ENCODE data around the gene PDE3B. TPM values are rescaled to one million over a fixed set of nuclear protein-coding genes. Genes with fewer than 3 reads are reported as not detected.

Gene PDE3B
- total and polyA plus RNA-seq, 2 experiments from 2014 or later = 6.4 to 16.9 TPM

DNA sequence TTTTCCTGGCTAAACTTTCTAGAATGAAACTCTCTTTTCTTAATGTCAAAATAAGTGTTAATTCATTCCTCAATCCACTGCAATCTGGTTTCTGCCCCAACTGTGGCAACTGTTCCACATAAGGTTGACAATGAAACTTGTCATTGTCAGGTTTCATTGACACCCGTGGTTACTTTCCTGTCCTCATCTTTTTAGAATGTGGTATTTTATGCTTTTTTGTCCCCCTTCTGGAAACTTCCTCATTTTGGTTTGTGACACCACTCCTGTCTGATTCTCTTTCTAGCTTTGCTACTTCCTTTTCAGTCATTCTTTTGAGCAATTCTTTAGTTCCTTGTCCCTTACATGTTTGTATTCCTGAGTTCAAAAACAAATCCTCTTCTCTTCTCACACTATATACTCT, 7.5 kb upstream of the PDE3B start:
- no peaks in the 10 kb centered on the region for H3K27me3 ChIP-seq
- no peak overlapping the region for H3K27ac ChIP-seq
- no peaks in the 10 kb centered on the region for H3K9me3 ChIP-seq (ENCODE audit: low read depth)
- no peak for DNase-seq (ENCODE audit: low read depth in 1 of 2, low spot score in 1 of 2)
- H3K4me1 ChIP-seq (ENCODE audit: low read depth) = no peaks in the 10 kb centered on the region
- TF ChIP-seq, protein P1, sequence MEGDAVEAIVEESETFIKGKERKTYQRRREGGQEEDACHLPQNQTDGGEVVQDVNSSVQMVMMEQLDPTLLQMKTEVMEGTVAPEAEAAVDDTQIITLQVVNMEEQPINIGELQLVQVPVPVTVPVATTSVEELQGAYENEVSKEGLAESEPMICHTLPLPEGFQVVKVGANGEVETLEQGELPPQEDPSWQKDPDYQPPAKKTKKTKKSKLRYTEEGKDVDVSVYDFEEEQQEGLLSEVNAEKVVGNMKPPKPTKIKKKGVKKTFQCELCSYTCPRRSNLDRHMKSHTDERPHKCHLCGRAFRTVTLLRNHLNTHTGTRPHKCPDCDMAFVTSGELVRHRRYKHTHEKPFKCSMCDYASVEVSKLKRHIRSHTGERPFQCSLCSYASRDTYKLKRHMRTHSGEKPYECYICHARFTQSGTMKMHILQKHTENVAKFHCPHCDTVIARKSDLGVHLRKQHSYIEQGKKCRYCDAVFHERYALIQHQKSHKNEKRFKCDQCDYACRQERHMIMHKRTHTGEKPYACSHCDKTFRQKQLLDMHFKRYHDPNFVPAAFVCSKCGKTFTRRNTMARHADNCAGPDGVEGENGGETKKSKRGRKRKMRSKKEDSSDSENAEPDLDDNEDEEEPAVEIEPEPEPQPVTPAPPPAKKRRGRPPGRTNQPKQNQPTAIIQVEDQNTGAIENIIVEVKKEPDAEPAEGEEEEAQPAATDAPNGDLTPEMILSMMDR (IDR thresholded peaks at IDR 0.05; ENCODE audit: low read depth, low read length) = no peak
- H3K36me3 ChIP-seq = no peaks in the 10 kb centered on the region
- no peak overlapping the region for H3K4me3 ChIP-seq

DNA sequence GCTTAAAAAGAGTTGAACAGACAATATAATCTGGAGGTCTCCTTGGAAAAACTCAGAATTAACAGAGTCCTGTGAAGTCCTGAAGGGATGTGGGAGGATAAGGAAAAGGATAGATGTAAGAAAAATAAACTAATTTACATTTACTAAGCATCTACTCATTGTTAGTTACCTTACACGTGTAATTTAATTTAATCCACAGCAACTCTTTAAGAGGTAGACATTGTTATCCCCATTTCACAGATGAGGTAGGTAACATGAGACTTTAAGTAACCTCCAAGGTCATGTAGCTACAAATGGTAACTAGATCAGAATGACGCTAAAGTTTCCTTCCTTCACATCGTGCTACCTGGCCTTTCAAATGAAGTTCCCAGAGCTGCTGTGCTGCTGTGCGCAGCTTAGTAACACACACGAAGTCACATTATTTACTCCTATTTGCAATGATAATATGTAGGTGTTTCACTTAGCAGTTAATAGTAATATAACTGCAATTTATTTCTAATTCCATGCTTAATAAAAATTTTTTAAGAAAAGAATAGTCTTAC, 5.7 kb upstream of the PDE3B start:
- no peak overlapping the region for H3K27ac ChIP-seq
- H3K4me3 ChIP-seq = no peak overlapping the region
- TF ChIP-seq, protein P1 (IDR thresholded peaks at IDR 0.05; ENCODE audit: low read depth, low read length) = no peak
- H3K9me3 ChIP-seq (ENCODE audit: low read depth) = no peaks in the 10 kb centered on the region
- H3K4me1 ChIP-seq (ENCODE audit: low read depth) = no peaks in the 10 kb centered on the region
- H3K36me3 ChIP-seq = no peaks in the 10 kb centered on the region
- DNase-seq (ENCODE audit: low read depth in 1 of 2, low spot score in 1 of 2) = no peak
- no peaks in the 10 kb centered on the region for H3K27me3 ChIP-seq

- TF ChIP-seq, protein P1 (IDR thresholded peaks at IDR 0.05; ENCODE audit: low read depth, low read length) = no peak
- no peaks in the 10 kb centered on the region for H3K4me1 ChIP-seq (ENCODE audit: low read depth)
- peak in 1 of 2 donors; percentile 31 for DNase-seq (ENCODE audit: low read depth in 1 of 2, low spot score in 1 of 2)
Measured at GRCh38 chr11:14638561-14638960, 5.0 kb upstream of the PDE3B start.

DNA sequence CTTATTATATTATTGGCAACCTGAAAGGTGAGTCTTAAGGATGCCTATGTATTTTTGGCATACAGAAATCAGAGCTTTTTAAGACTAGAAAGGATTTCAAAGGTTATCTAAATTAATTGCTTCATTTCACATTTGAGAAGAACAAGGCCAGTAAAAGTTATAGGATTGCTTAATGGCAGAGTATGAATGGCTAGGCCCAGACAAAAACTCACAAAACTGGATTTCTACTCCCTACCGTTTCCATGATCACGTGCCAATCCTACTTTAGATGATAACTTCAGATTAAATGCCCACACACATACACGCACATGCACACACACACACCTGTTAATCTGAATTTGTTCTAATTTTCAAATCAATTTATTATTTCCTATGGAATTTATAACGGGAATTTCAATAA, 1.8 kb upstream of the PDE3B start:
- H3K36me3 ChIP-seq = no peaks in the 10 kb centered on the region
- H3K4me3 ChIP-seq = no peak overlapping the region
- H3K27me3 ChIP-seq = no peaks in the 10 kb centered on the region
- no peak for DNase-seq (ENCODE audit: low read depth in 1 of 2, low spot score in 1 of 2)
- no peaks in the 10 kb centered on the region for H3K9me3 ChIP-seq (ENCODE audit: low read depth)
- no peak overlapping the region for H3K27ac ChIP-seq
- peaks cover 8% of the 10 kb centered on the region for H3K4me1 ChIP-seq (ENCODE audit: low read depth)
- TF ChIP-seq, protein P1 (IDR thresholded peaks at IDR 0.05; ENCODE audit: low read depth, low read length) = no peak

More at GRCh38 chr11:14638561-14638960, 5.0 kb upstream of the PDE3B start:
- Histone ChIP-seq H3K27me3 (no peaks in the 10 kb centered on the region), H3K9me3 (ENCODE audit: low read depth) (no peaks in the 10 kb centered on the region), H3K4me3 (no peak overlapping the region), H3K27ac (no peak overlapping the region), H3K36me3 (no peaks in the 10 kb centered on the region)

- Histone ChIP-seq H3K4me3 (no peak overlapping the region), H3K27ac (no peak overlapping the region), H3K4me1 (ENCODE audit: low read depth) (peaks cover 11% of the 10 kb centered on the region), H3K36me3 (no peaks in the 10 kb centered on the region), H3K27me3 (no peaks in the 10 kb centered on the region), H3K9me3 (ENCODE audit: low read depth) (no peaks in the 10 kb centered on the region)
- TF ChIP-seq, protein P1 (IDR thresholded peaks at IDR 0.05; ENCODE audit: low read depth, low read length) = no peak
- no peak for DNase-seq (ENCODE audit: low read depth in 1 of 2, low spot score in 1 of 2)
Measured at GRCh38 chr11:14642453-14642852, 1.2 kb upstream of the PDE3B start.
